Gastrocnemius medialis (tissue), 4 donors: ENCODE data around the gene HOXA4. TPM values are rescaled to one million over a fixed set of nuclear protein-coding genes. Genes with fewer than 3 reads are reported as not detected.

Experiments
- ATAC-seq, 2 donors: fragments of 150-250 bp; one replicate each; pipeline ENCODE4 v1.9.1; 2016
- DNase-seq, 2 donors: peaks; one replicate each; pipeline ENCODE4 v3.0.0-alpha.2; 2019
- H3K27ac ChIP-seq, 4 donors: fragments of 200-600 bp; sonication (generic); 1 replicate in 1 of 4; 2 replicates in 3 of 4; pipeline ENCODE4 v1.5.1; 2016 to 2018; ENCODE audit warnings: mild to moderate bottlenecking in 2 of 4, moderate library complexity in 1 of 4
- H3K27me3 ChIP-seq, 3 donors: fragments of 200-600 bp; sonication (generic) in 2 of 3; 1 replicate in 1 of 3; 2 replicates in 2 of 3; pipeline versions ENCODE4 v1.5.1 to v1.6.0; 2016 to 2019; ENCODE audit warnings: mild to moderate bottlenecking in 1 of 3, moderate library complexity in 1 of 3
- H3K36me3 ChIP-seq, 2 donors: fragments of 200-600 bp; sonication (generic) in 1 of 2; one replicate each; pipeline ENCODE4 v1.5.1; 2017 to 2018
- H3K4me1 ChIP-seq, 2 donors: fragments of 200-600 bp; sonication (generic) in 1 of 2; one replicate each; pipeline ENCODE4 v1.5.1; 2016 to 2017; ENCODE audit warnings: mild to moderate bottlenecking in 2 of 2
- H3K4me3 ChIP-seq, 4 donors: fragments of 200-600 bp; sonication (generic) in 3 of 4; 1 replicate in 1 of 4; 2 replicates in 3 of 4; pipeline ENCODE4 v1.5.1; 2016 to 2019; ENCODE audit warnings: mild to moderate bottlenecking in 2 of 4
- H3K9me3 ChIP-seq, 3 donors: fragments of 200-600 bp; sonication (generic) in 2 of 3; 1 replicate in 1 of 3; 2 replicates in 2 of 3; pipeline ENCODE4 v1.5.1; 2016 to 2019
- CTCF ChIP-seq, 5 experiments: fragments of 450-650 bp in 3 of 5; fragments of 200-600 bp in 2 of 5; sonication (generic) in 2 of 5; IDR thresholded peaks in 4 of 5; conservative IDR thresholded peaks in 1 of 5; 1 replicate in 4 of 5; 2 replicates in 1 of 5; pipeline ENCODE4 v1.5.1; 2016 to 2019; ENCODE audit warnings: antibody characterized with exemption in 5 of 5, mild to moderate bottlenecking in 3 of 5, moderate library complexity in 3 of 5
- POLR2A ChIP-seq, 2 donors: fragments of 450-650 bp; IDR thresholded peaks; one replicate each; pipeline ENCODE4 v1.6.1; 2017; ENCODE audit warnings: antibody characterized with exemption in 2 of 2, mild to moderate bottlenecking in 2 of 2, moderate library complexity in 2 of 2
- in situ Hi-C, 4 donors: fragments of 200-750 bp; cut with MboI; loops; one replicate each; pipeline versions ENCODE4 v1.15.0 to v1.8.0; 2017; ENCODE audit warnings: low sequenced_read_pairs in 4 of 4
- intact Hi-C: fragments of 100-400 bp; cut with DNase I; formaldehyde crosslinking; loops from one replicate; pipeline ENCODE4 v1.15.1; 2023; ENCODE audit warnings: low total_unique reads
- total RNA-seq, 4 donors: library from RNA; depleted of rRNA; stranded (reverse); fragments of >200 nt; gene quantifications; one replicate each; pipeline versions ENCODE4 v1.1.0 to v1.2.3, GENCODE V29; 2016

HOXA4 gene
- total RNA-seq, 4 donors from 2014 or later, result 1.7 to 4.2 (median 2.9) TPM

- H3K4me1 ChIP-seq, result peaks cover 25 to 31% of the 10 kb centered on the region in 2 donors
- peak overlapping the region; percentile 63 to 96 (median 81) for H3K4me3 ChIP-seq
- peak in 1 of 2 donors; percentile 20 for DNase-seq
- TF ChIP-seq CTCF (IDR thresholded peaks at IDR 0.05 in 4 of 5, conservative IDR thresholded peaks at IDR 0.05 in 1 of 5) (no peak), POLR2A (IDR thresholded peaks at IDR 0.05) (no peak)
- no peaks in the 10 kb centered on the region for H3K9me3 ChIP-seq
- peak overlapping the region; percentile 83 to 97 (median 90) for H3K27ac ChIP-seq
- no peaks in the 10 kb centered on the region for H3K36me3 ChIP-seq
- in situ Hi-C loops, result loop anchor here in 2 of 4 donors (10.0 to 25.0 kb wide), 3 partner anchors 780 to 943 kb away; partner anchors contain the start of genes CBX3 (in 1 of the 2) and HNRNPA2B1 (in 1 of the 2)
- no peaks in the 10 kb centered on the region for H3K27me3 ChIP-seq
- ATAC-seq, result no peak
- intact Hi-C loops, result no loop called here
These were observed 24.6 kb upstream of the HOXA4 start for GRCh38 chr7:27154901-27155815.

GRCh38 chr7:27154369-27154768, 23.8 kb upstream of the HOXA4 start:
- in situ Hi-C loops, result loop anchor here in 2 of 4 donors (10.0 to 25.0 kb wide), 3 partner anchors 780 to 942 kb away; partner anchors contain the start of genes CBX3 (in 1 of the 2) and HNRNPA2B1 (in 1 of the 2)
- Histone ChIP-seq H3K27ac (peak overlapping the region in 1 of 4 donors; percentile 94), H3K9me3 (no peaks in the 10 kb centered on the region), H3K4me1 (peaks cover 33 to 39% of the 10 kb centered on the region in 2 donors), H3K4me3 (no peak overlapping the region), H3K27me3 (no peaks in the 10 kb centered on the region), H3K36me3 (no peaks in the 10 kb centered on the region)
- ATAC-seq (no peak), DNase-seq (no peak)
- intact Hi-C loops, result no loop called here
- TF ChIP-seq CTCF (IDR thresholded peaks at IDR 0.05 in 4 of 5, conservative IDR thresholded peaks at IDR 0.05 in 1 of 5), result no peak

GRCh38 chr7:27153526-27153925, 23.0 kb upstream of the HOXA4 start:
- Histone ChIP-seq H3K27me3 (no peaks in the 10 kb centered on the region), H3K4me1 (peaks cover 41 to 48% of the 10 kb centered on the region in 2 donors), H3K9me3 (no peaks in the 10 kb centered on the region), H3K36me3 (no peaks in the 10 kb centered on the region), H3K27ac (peak overlapping the region in 2 of 4 donors; percentile 90 to 95), H3K4me3 (no peak overlapping the region)
- no peak for DNase-seq
- ATAC-seq, result no peak
- in situ Hi-C loops, result loop anchor here in 2 of 4 donors (10.0 to 25.0 kb wide), 3 partner anchors 779 to 941 kb away; partner anchors contain the start of genes CBX3 (in 1 of the 2) and HNRNPA2B1 (in 1 of the 2)
- TF ChIP-seq CTCF (IDR thresholded peaks at IDR 0.05 in 4 of 5, conservative IDR thresholded peaks at IDR 0.05 in 1 of 5), result no peak
- TF ChIP-seq POLR2A (IDR thresholded peaks at IDR 0.05), result no peak
- intact Hi-C loops, result no loop called here

- peaks cover 44 to 54% of the 10 kb centered on the region in 2 donors for H3K4me1 ChIP-seq
- H3K4me3 ChIP-seq, result peak overlapping the region; percentile 64 to 75 (median 70)
- TF ChIP-seq POLR2A (IDR thresholded peaks at IDR 0.05) (no peak), CTCF (IDR thresholded peaks at IDR 0.05 in 4 of 5, conservative IDR thresholded peaks at IDR 0.05 in 1 of 5) (no peak)
- no peaks in the 10 kb centered on the region for H3K36me3 ChIP-seq
- in situ Hi-C loops, result loop anchor here in 2 of 4 donors (10.0 to 25.0 kb wide), 3 partner anchors 778 to 941 kb away; partner anchors contain the start of genes CBX3 (in 1 of the 2) and HNRNPA2B1 (in 1 of the 2)
- DNase-seq, result no peak
- no peaks in the 10 kb centered on the region for H3K27me3 ChIP-seq
- no peaks in the 10 kb centered on the region for H3K9me3 ChIP-seq
- ATAC-seq, result no peak
- peak overlapping the region; percentile 90 to 96 (median 94) for H3K27ac ChIP-seq
- intact Hi-C loops, result no loop called here
These were observed 22.4 kb upstream of the HOXA4 start for GRCh38 chr7:27152816-27153442.
